CD14-positive monocyte (primary cell): ENCODE results near the gene DACT2. TPM values are rescaled to one million over a fixed set of nuclear protein-coding genes. Genes with fewer than 3 reads are reported as not detected.

ENCODE experiments used
- DNase-seq, 3 donors: peaks; one replicate each; pipeline ENCODE4 v3.0.0-alpha.2; 2011 to 2022
- H2AFZ ChIP-seq: 2 replicates; pipeline ENCODE4 v1.6.0; 2012; ENCODE audit warnings: mild to moderate bottlenecking, low read depth, low read length, inconsistent platforms; ENCODE audit not compliant: insufficient read depth, poor library complexity, severe bottlenecking
- H3K27ac ChIP-seq, 2 donors: 1 replicate in 1 of 2; 2 replicates in 1 of 2; pipeline ENCODE4 v1.5.1; 2012 to 2013; ENCODE audit warnings: low read length in 2 of 2, control low read depth in 1 of 2, inconsistent platforms in 1 of 2, low read depth in 1 of 2, mild to moderate bottlenecking in 1 of 2
- H3K27me3 ChIP-seq, 2 donors: one replicate each; pipeline versions ENCODE4 v1.6.0 to v1.6.1; 2011 to 2013; ENCODE audit warnings: low read length in 2 of 2; ENCODE audit not compliant: control insufficient read depth in 2 of 2, insufficient read depth in 2 of 2
- H3K36me3 ChIP-seq, 2 donors: replicated peaks in 1 of 2; 1 replicate in 1 of 2; 2 replicates in 1 of 2; pipeline versions ENCODE4 v1.5.1 to v1.6.1; 2012 to 2013; ENCODE audit warnings: low read length in 2 of 2, control low read depth in 1 of 2, inconsistent platforms in 1 of 2, mild to moderate bottlenecking in 1 of 2; ENCODE audit not compliant: insufficient read depth in 2 of 2, control insufficient read depth in 1 of 2
- H3K4me1 ChIP-seq, 2 donors: 1 replicate in 1 of 2; 2 replicates in 1 of 2; pipeline versions ENCODE4 v1.5.1 to v1.6.1; 2012 to 2013; ENCODE audit warnings: low read length in 2 of 2, control low read depth in 1 of 2, inconsistent platforms in 1 of 2, mild to moderate bottlenecking in 1 of 2, moderate library complexity in 1 of 2; ENCODE audit not compliant: insufficient read depth in 2 of 2, control insufficient read depth in 1 of 2
- H3K4me2 ChIP-seq: replicated peaks from 2 replicates; pipeline ENCODE3; 2012; ENCODE audit warnings: low read length, moderate library complexity, mild to moderate bottlenecking; ENCODE audit not compliant: poor library complexity, severe bottlenecking; ENCODE audit errors: extremely low read depth
- H3K4me3 ChIP-seq, 3 experiments: fragments of 200-600 bp in 1 of 3; sonication (generic) in 1 of 3; replicated peaks in 1 of 3; 1 replicate in 2 of 3; 2 replicates in 1 of 3; pipeline ENCODE4 v1.5.1; 2011 to 2013; ENCODE audit warnings: low read length in 3 of 3, mild to moderate bottlenecking in 3 of 3, control low read depth in 2 of 3, low read depth in 2 of 3, inconsistent platforms in 1 of 3, moderate library complexity in 1 of 3
- H3K79me2 ChIP-seq: 2 replicates; pipeline ENCODE4 v1.6.0; 2012; ENCODE audit warnings: mild to moderate bottlenecking, control low read depth, inconsistent platforms, low read length, moderate library complexity; ENCODE audit not compliant: insufficient read depth
- H3K9ac ChIP-seq: 2 replicates; pipeline ENCODE4 v1.6.0; 2017; ENCODE audit warnings: low read length, mild to moderate bottlenecking; ENCODE audit not compliant: insufficient read depth, poor library complexity, severe bottlenecking
- H3K9me3 ChIP-seq, 2 donors: replicated peaks in 1 of 2; 1 replicate in 1 of 2; 2 replicates in 1 of 2; pipeline versions ENCODE4 v1.5.1 to v1.6.1; 2012 to 2013; ENCODE audit warnings: low read length in 2 of 2, control low read depth in 1 of 2; ENCODE audit not compliant: control insufficient read depth in 1 of 2, insufficient read depth in 1 of 2
- H4K20me1 ChIP-seq: 2 replicates; pipeline ENCODE4 v1.6.0; 2012; ENCODE audit warnings: mild to moderate bottlenecking, low read length, control low read depth, moderate library complexity; ENCODE audit not compliant: insufficient read depth
- H3K27ac Mint-ChIP-seq, 7 donors: one replicate each; pipeline ENCODE4 v1.8.0; 2020; ENCODE audit warnings: mild to moderate bottlenecking in 7 of 7, mixed read lengths in 7 of 7, moderate library complexity in 6 of 7, inconsistent platforms in 2 of 7
- H3K27me3 Mint-ChIP-seq, 3 donors: one replicate each; pipeline ENCODE4 v1.8.0; 2021 to 2022; ENCODE audit warnings: low read depth in 3 of 3, mild to moderate bottlenecking in 3 of 3, mixed read lengths in 3 of 3, moderate library complexity in 3 of 3, inconsistent platforms in 1 of 3
- H3K36me3 Mint-ChIP-seq, 2 donors: one replicate each; pipeline ENCODE4 v1.8.0; 2020; ENCODE audit warnings: mixed read lengths in 2 of 2, inconsistent platforms in 1 of 2, mild to moderate bottlenecking in 1 of 2
- H3K4me1 Mint-ChIP-seq: one replicate; pipeline ENCODE4 v1.8.0; 2020; ENCODE audit warnings: mild to moderate bottlenecking, mixed read lengths
- H3K4me3 Mint-ChIP-seq, 2 donors: one replicate each; pipeline ENCODE4 v1.8.0; 2020; ENCODE audit warnings: mild to moderate bottlenecking in 2 of 2, mixed read lengths in 2 of 2, moderate library complexity in 1 of 2
- H3K9me3 Mint-ChIP-seq, 7 donors: one replicate each; pipeline ENCODE4 v1.8.0; 2020 to 2022; ENCODE audit warnings: mixed read lengths in 7 of 7, mild to moderate bottlenecking in 6 of 7, moderate library complexity in 6 of 7, inconsistent platforms in 2 of 7
- CTCF ChIP-seq: fragments of 200-600 bp; IDR thresholded peaks from one replicate; pipeline ENCODE4 v1.8.0; 2022; ENCODE audit warnings: antibody characterized with exemption, mild to moderate bottlenecking
- WGBS: methylation state at CpG from one replicate; pipeline ENCODE4 v1.1.5; 2013; ENCODE audit warnings: missing lambda C conversion rate; ENCODE audit not compliant: insufficient coverage; 5-methylcytosine and 5-hydroxymethylcytosine counted together
- intact Hi-C, 2 donors: fragments of 100-400 bp; cut with micrococcal nuclease; formaldehyde crosslinking; loops; one replicate each; pipeline versions ENCODE4 v1.15.0 to v1.15.1; 2023
- polyA plus RNA-seq, 3 donors: library from polyadenylated mRNA; depleted of rRNA in 1 of 3; unstranded in 2 of 3; stranded (reverse) in 1 of 3; fragments of 300-500 nt in 2 of 3; fragments of >200 nt in 1 of 3; fragmentation: Illumina TruSeq in 2 of 3; gene quantifications; 1 replicate in 2 of 3; 2 replicates in 1 of 3; pipeline ENCODE4 v1.2.3, GENCODE V29; 2012 to 2021

Gene DACT2
- polyA plus RNA-seq, 3 donors: not detected

GRCh38 chr6:168307695-168308021 lies 11.9 kb downstream of the DACT2 start:
- Mint-ChIP-seq H3K27ac (no peak overlapping the region), H3K36me3 (no peaks in the 10 kb centered on the region), H3K27me3 (peaks cover 3 to 6% (median 3%) of the 10 kb centered on the region in 3 donors), H3K9me3 (peaks cover 0 to 2% (median 0%) of the 10 kb centered on the region in 7 donors), H3K4me3 (no peak overlapping the region), H3K4me1 (no peaks in the 10 kb centered on the region)
- DNase-seq: no peak
- Histone ChIP-seq H3K4me2 (no peak overlapping the region), H3K79me2 (no peaks in the 10 kb centered on the region), H3K9me3 (no peaks in the 10 kb centered on the region), H3K4me3 (no peak overlapping the region), H3K27ac (no peak overlapping the region), H2AFZ (no peak overlapping the region), H3K27me3 (no peaks in the 10 kb centered on the region), H3K36me3 (no peaks in the 10 kb centered on the region), H4K20me1 (no peaks in the 10 kb centered on the region), H3K9ac (no peak overlapping the region), H3K4me1 (no peaks in the 10 kb centered on the region)
- 94% methylated on average over 22 of the region's 22 CpGs for WGBS
- intact Hi-C loops: no loop called here
- no peak for TF ChIP-seq CTCF

GRCh38 chr6:168307015-168307694 lies 12.4 kb downstream of the DACT2 start:
- no peaks in the 10 kb centered on the region for H3K79me2 ChIP-seq
- intact Hi-C loops: no loop called here
- H4K20me1 ChIP-seq: no peaks in the 10 kb centered on the region
- WGBS: 96% methylated on average over 30 of the region's 30 CpGs
- H3K27ac ChIP-seq: no peak overlapping the region
- H3K9ac ChIP-seq: no peak overlapping the region
- H2AFZ ChIP-seq: no peak overlapping the region
- no peaks in the 10 kb centered on the region for H3K27me3 ChIP-seq
- H3K36me3 ChIP-seq: no peaks in the 10 kb centered on the region
- no peak for DNase-seq
- no peaks in the 10 kb centered on the region for H3K9me3 ChIP-seq
- H3K4me1 ChIP-seq: no peaks in the 10 kb centered on the region
- no peak overlapping the region for H3K4me3 ChIP-seq
- no peak for TF ChIP-seq CTCF
- Mint-ChIP-seq H3K9me3 (peaks cover 0 to 1% (median 0%) of the 10 kb centered on the region in 7 donors), H3K27ac (peak overlapping the region in 1 of 7 donors; percentile 38), H3K4me3 (no peak overlapping the region), H3K27me3 (peaks cover 4 to 6% (median 4%) of the 10 kb centered on the region in 3 donors), H3K4me1 (no peaks in the 10 kb centered on the region), H3K36me3 (no peaks in the 10 kb centered on the region)
- no peak overlapping the region for H3K4me2 ChIP-seq
